A549 treated with RU486 at 1 μM for 4 hours (cell line): ENCODE results near the gene SAMHD1. TPM values are rescaled to one million over a fixed set of nuclear protein-coding genes. Genes with fewer than 3 reads are reported as not detected.

Experiments used
- total RNA-seq: library from RNA; stranded (reverse); fragments of 200-300 nt; extraction: Qiagen RNA extraction; gene quantifications from 5 replicates; pipeline ENCODE4 v1.2.3, GENCODE V29; 2022; ENCODE audit warnings: low read depth

SAMHD1 gene
- 6.4 to 8.3 TPM (median 6.7 TPM) in 5 replicates for total RNA-seq

DNA sequence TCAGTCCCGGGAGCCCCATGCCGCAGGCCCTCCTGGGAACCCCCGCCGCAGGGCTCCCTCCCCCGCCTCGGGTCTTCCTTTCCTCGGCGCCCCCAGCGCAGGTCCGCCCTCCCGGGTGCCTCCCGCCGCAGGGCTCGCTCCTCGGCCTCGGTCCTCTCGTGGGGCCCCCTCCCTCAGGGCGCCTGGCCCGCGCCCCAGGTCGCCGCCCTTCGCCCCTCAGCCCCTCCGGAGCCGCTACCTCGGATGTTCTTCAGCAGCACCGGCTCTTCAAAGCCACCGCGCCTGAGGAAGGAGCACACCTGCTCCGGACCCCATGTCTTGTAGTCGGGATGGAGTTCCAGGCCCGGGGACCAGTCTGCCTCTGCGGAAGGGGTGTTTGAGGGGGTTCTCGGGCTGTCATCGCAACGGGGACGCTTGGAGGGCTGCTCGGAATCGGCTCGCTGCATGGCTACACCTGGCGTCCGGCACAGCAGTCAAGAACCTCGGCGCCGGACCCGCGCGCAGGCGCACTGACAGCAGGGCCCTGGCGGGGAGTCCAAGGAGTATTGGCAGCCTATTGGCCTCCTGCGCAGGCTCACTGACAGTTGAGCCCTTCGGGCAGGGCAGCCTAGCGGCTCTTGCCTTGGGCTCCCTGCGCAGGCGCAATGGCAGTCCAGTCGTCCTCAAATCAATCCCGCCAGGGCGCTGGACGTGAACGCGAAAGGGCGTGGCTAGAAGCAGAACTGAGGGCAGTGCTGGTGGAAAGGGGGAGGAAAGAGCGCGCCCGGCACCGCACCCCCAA, at the start of gene SAMHD1:
SAMHD1 (minus strand) TSS at position 511 of the 781 bp plus-strand sequence; CDS start at position 446, 65 bp downstream.

DNA sequence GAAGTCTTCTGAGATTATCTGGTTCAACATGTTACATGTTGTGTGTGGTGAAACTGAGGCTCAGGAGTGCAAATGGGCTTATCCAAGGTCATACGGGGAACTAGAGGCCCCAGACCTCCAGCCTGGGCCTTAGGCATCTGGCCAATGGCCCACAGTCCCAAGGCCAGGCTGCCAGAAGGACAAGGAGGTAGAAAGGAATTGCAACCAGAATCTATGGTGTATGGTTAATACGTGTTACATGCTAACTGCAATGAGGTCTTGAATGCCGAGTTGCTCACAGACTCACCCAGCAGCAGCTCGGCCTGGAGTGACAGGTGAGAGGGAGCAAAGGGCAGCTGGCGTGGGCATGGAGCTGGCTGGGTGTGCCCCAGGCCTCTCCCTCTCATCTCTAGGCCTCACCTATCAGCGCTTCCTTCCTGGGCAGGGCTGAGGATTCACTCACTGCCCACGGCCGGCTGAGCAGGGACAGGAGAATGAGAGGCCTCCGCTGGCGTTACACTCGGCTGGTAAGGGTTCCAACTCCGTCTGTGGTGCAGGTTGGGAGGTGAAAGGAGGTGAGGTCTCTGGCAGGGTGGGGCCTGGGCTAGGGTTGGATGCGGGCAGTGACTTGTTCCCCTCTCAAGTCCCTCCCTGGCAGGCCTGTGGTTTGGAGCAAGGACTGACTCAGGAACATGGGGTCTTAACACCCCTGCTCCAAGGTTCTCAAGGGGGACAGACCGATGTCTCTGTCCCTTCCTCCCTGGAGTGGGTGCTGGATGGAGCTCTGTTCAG, 75.6 kb downstream of the SAMHD1 start, which contains the start of gene TLDC2:
TLDC2 (plus strand) TSS at position 437 of the 771 bp plus-strand sequence; CDS start at position 474, 37 bp downstream.

Other genes starting within 250 kb of the SAMHD1 start
- 21.4 to 22.9 TPM (median 22.0 TPM) in 5 replicates for gene NDRG3, start 205.6 kb downstream of the SAMHD1 start, total RNA-seq
- 19.2 to 28.1 TPM (median 25.2 TPM) in 5 replicates for gene DSN1, start 177.9 kb downstream of the SAMHD1 start, total RNA-seq
- not detected in 5 replicates for gene TLDC2, start 75.6 kb downstream of the SAMHD1 start, total RNA-seq
- gene RBL1, start 144.3 kb upstream of the SAMHD1 start, total RNA-seq: 6.2 to 13.0 TPM (median 9.8 TPM) in 5 replicates
- 255 to 276 TPM (median 272 TPM) in 5 replicates for gene RPN2, start 227.6 kb upstream of the SAMHD1 start, total RNA-seq
- gene MROH8, start 227.8 kb upstream of the SAMHD1 start, total RNA-seq: 0.81 to 2.2 TPM (median 1.0 TPM) in 5 replicates